Activated CD8-positive, alpha-beta memory T cell treated with anti-CD3 and anti-CD28 coated beads, Interleukin-2, amount 50 U/mL, for 48 hours (primary cell): ENCODE results near the gene C2CD2.

Experiments
- DNase-seq: peaks from one replicate; pipeline ENCODE4 v3.0.0-alpha.2; 2020

The C2CD2 gene

GRCh38 chr21:41836166-41837015 lies 117.4 kb downstream of the C2CD2 start:
- DNase-seq, result no peak

GRCh38 chr21:41835711-41836154 lies 118.1 kb downstream of the C2CD2 start:
- DNase-seq, result no peak
